Measurements from ENCODE around the gene ARMC5.

ARMC5 gene

GRCh38 chr16:31513884-31514283, 54.6 kb downstream of the ARMC5 start:
- no peak overlapping the region for H3K23ac ChIP-seq (ENCODE audit: low read length in 2 of 2)
- H3K9me3 ChIP-seq (ENCODE audit: control insufficient read depth, low read length), result peaks cover 5% of the 10 kb centered on the region
- H2AK5ac ChIP-seq (ENCODE audit: low read length, severe bottlenecking), result no peak overlapping the region
- H2BK5ac ChIP-seq (ENCODE audit: low read depth, low read length, poor library complexity, severe bottlenecking), result no peak overlapping the region
- H3K4me1 ChIP-seq (ENCODE audit: control insufficient read depth, insufficient read depth, low read depth, low read length), result peaks cover 1% of the 10 kb centered on the region
- H2AFZ ChIP-seq (ENCODE audit: low read depth, low read length), result no peak overlapping the region
- no peak overlapping the region for H2BK12ac ChIP-seq (ENCODE audit: low read length in 2 of 2)
- no peak for DNase-seq
- H3K4me3 ChIP-seq (ENCODE audit: insufficient read depth in 1 of 2, low read depth in 1 of 2, low read length in 2 of 2), result no peak overlapping the region
- H3K36me3 ChIP-seq (ENCODE audit: control insufficient read depth in 1 of 2, insufficient read depth in 2 of 2, low read depth in 1 of 2, low read length in 2 of 2), result no peaks in the 10 kb centered on the region
- H3K27ac ChIP-seq (ENCODE audit: low read length, poor library complexity, severe bottlenecking), result no peak overlapping the region
- H3K14ac ChIP-seq (ENCODE audit: low read length in 2 of 2), result no peak overlapping the region
- H3K4ac ChIP-seq (ENCODE audit: low read depth in 1 of 2, low read length in 2 of 2), result no peak overlapping the region
- H3K9ac ChIP-seq (ENCODE audit: low read length), result no peak overlapping the region
- no peaks in the 10 kb centered on the region for H3K27me3 ChIP-seq (ENCODE audit: control insufficient read depth in 1 of 2, insufficient read depth in 1 of 2, low read length in 2 of 2)
- H3K4me2 ChIP-seq (ENCODE audit: low read length, poor library complexity, severe bottlenecking), result no peak overlapping the region
- H2BK120ac ChIP-seq (ENCODE audit: low read depth, low read length), result no peak overlapping the region
- H4K8ac ChIP-seq (ENCODE audit: low read length), result no peak overlapping the region
- H2BK15ac ChIP-seq (ENCODE audit: low read depth, poor library complexity, severe bottlenecking), result no peak overlapping the region
- no peak overlapping the region for H3K18ac ChIP-seq (ENCODE audit: low read depth in 1 of 2, low read length in 2 of 2)
- no peak overlapping the region for H4K91ac ChIP-seq (ENCODE audit: low read length)
- no peaks in the 10 kb centered on the region for H3K79me1 ChIP-seq (replicated peaks; ENCODE audit: low read length, poor library complexity, severe bottlenecking)

All from mesenchymal stem cell (in vitro differentiated cells and primary cell).